Placental epithelial cell (primary cell): ENCODE data around the gene DCTN3. TPM values are rescaled to one million over a fixed set of nuclear protein-coding genes. Genes with fewer than 3 reads are reported as not detected.

Source experiments
- small RNA-seq: library from RNA; depleted of rRNA; stranded (forward); fragments of <200 nt; gene quantifications from one replicate; pipeline ENCODE3, GENCODE V24; 2012
- total RNA-seq: library from RNA; depleted of rRNA; stranded (reverse); fragments of >200 nt; gene quantifications from 2 replicates; pipeline ENCODE4 v1.2.3, GENCODE V29; 2012

Gene DCTN3
- total RNA-seq, result 102 and 104 TPM in 2 replicates

GRCh38 chr9:34620061-34620994 lies at the start of gene DCTN3:
DCTN3 (minus strand) TSS chr9:34620495; CDS start chr9:34620464, 31 bp downstream.

GRCh38 chr9:34662526-34663302 lies 42.4 kb upstream of the DCTN3 start, which contains the start of gene CCL27:
CCL27 (minus strand) TSS chr9:34662657; CDS start chr9:34662633, 24 bp downstream.

GRCh38 chr9:34651876-34652601 lies 31.7 kb upstream of the DCTN3 start, which contains the start of gene IL11RA:
IL11RA (plus strand) TSS chr9:34652185; CDS start chr9:34655218, 3,033 bp downstream.

GRCh38 chr9:34646211-34647083 lies 26.2 kb upstream of the DCTN3 start, which contains the start of gene GALT:
GALT (plus strand) TSS chr9:34646675; CDS start chr9:34646705, 30 bp downstream.

GRCh38 chr9:34637356-34638137 lies 17.3 kb upstream of the DCTN3 start, which contains the start of gene SIGMAR1:
SIGMAR1 (minus strand) TSS chr9:34637787; CDS start chr9:34637697, 90 bp downstream.

GRCh38 chr9:34628656-34629490 lies 8.6 kb upstream of the DCTN3 start, which contains the start of gene ARID3C:
ARID3C (minus strand) TSS chr9:34629066; CDS start chr9:34628014, 1,052 bp downstream.

GRCh38 chr9:34611811-34612787 lies 8.2 kb downstream of the DCTN3 start, which contains the start of gene RPP25L:
RPP25L (minus strand) TSS chr9:34612097; CDS start chr9:34611296, 801 bp downstream.

GRCh38 chr9:34589636-34590380 lies 30.5 kb downstream of the DCTN3 start, which contains the start of gene CNTFR:
CNTFR (minus strand) TSS chr9:34589724; CDS start chr9:34568981, 20,743 bp downstream.

Small RNA genes lying within 50 kb of the gene (small RNA-seq; reads per million reads assigned to genes)
- not detected for gene CCL27

Other genes starting within 250 kb of the DCTN3 start
- gene MYORG, start 243.6 kb downstream of the DCTN3 start, total RNA-seq, result 7.9 and 13.1 TPM in 2 replicates
- gene FAM219A, start 161.9 kb downstream of the DCTN3 start, total RNA-seq, result 7.9 and 14.2 TPM in 2 replicates
- gene DNAI1, start 161.7 kb downstream of the DCTN3 start, total RNA-seq, result 1.2 TPM in 1 of 2 replicates, not detected in the other
- gene ENHO, start 97.5 kb downstream of the DCTN3 start, total RNA-seq, result not detected in 2 replicates
- gene CNTFR, start 30.8 kb downstream of the DCTN3 start, total RNA-seq, result not detected in 2 replicates
- 16.1 and 32.2 TPM in 2 replicates for gene RPP25L, start 8.4 kb downstream of the DCTN3 start, total RNA-seq
- gene ARID3C, start 8.6 kb upstream of the DCTN3 start, total RNA-seq, result not detected in 2 replicates
- gene SIGMAR1, start 17.3 kb upstream of the DCTN3 start, total RNA-seq, result 46.3 and 71.0 TPM in 2 replicates
- gene GALT, start 26.2 kb upstream of the DCTN3 start, total RNA-seq, result 70.6 and 84.8 TPM in 2 replicates
- gene IL11RA, start 31.7 kb upstream of the DCTN3 start, total RNA-seq, result 22.6 and 37.7 TPM in 2 replicates
- gene CCL27, start 42.2 kb upstream of the DCTN3 start, total RNA-seq, result not detected in 2 replicates
- not detected in 2 replicates for gene CCL19, start 70.8 kb upstream of the DCTN3 start, total RNA-seq
- gene CCL21, start 89.6 kb upstream of the DCTN3 start, total RNA-seq, result not detected in 2 replicates